Esophagus squamous epithelium (tissue), 4 donors: ENCODE measurements around the gene CCDC192.

Source experiments
- CTCF ChIP-seq, 6 experiments: fragments of 450-650 bp in 4 of 6; fragments of 200-600 bp in 2 of 6; sonication (generic) in 2 of 6; IDR thresholded peaks; one replicate each; pipeline ENCODE4 v1.5.1; 2016 to 2019; ENCODE audit warnings: antibody characterized with exemption in 6 of 6, mild to moderate bottlenecking in 4 of 6, moderate library complexity in 4 of 6
- POLR2A ChIP-seq, 4 donors: fragments of 450-650 bp; IDR thresholded peaks; one replicate each; pipeline ENCODE4 v1.6.1; 2017; ENCODE audit warnings: antibody characterized with exemption in 4 of 4, mild to moderate bottlenecking in 4 of 4, moderate library complexity in 3 of 4

GRCh38 chr5:127725673-127726072 is 22.5 kb downstream of the CCDC192 start:
- TF ChIP-seq POLR2A (IDR thresholded peaks at IDR 0.05) (no peak), CTCF (IDR thresholded peaks at IDR 0.05) (no peak)
